Lower leg skin (tissue), 4 donors: ENCODE results near the gene GCNT4. TPM values are rescaled to one million over a fixed set of nuclear protein-coding genes. Genes with fewer than 3 reads are reported as not detected.
"Not testable (repeated sequence)": the region's sequence is repeated elsewhere in the genome, so short reads cannot be mapped to it uniquely, and the experiment has no call there.

Experiments used
- DNase-seq, 2 donors: peaks; one replicate each; pipeline ENCODE4 v3.0.0-alpha.2; 2019; ENCODE audit warnings: low spot score in 2 of 2
- H3K4me3 ChIP-seq: fragments of 200-600 bp; sonication (generic); 2 replicates; pipeline ENCODE4 v1.5.1; 2017; ENCODE audit warnings: mild to moderate bottlenecking, low read depth; ENCODE audit not compliant: poor library complexity, severe bottlenecking
- POLR2A ChIP-seq, 2 donors: fragments of 450-650 bp; IDR thresholded peaks; one replicate each; pipeline ENCODE4 v1.6.1; 2016 to 2017; ENCODE audit warnings: antibody characterized with exemption in 2 of 2, mild to moderate bottlenecking in 1 of 2, moderate library complexity in 1 of 2
- WGBS, 2 donors: methylation state at CpG; one replicate each; pipeline ENCODE4 v1.1.5; 2018; 5-methylcytosine and 5-hydroxymethylcytosine counted together
- intact Hi-C: fragments of 100-400 bp; cut with DNase I; formaldehyde crosslinking; loops from one replicate; pipeline ENCODE4 v1.15.0; 2023; ENCODE audit warnings: low total_unique reads
- total RNA-seq, 4 donors: library from RNA; depleted of rRNA; stranded (reverse); fragments of >200 nt; gene quantifications; one replicate each; pipeline ENCODE4 v1.1.0, GENCODE V29; 2016
- TF ChIP-seq, protein P1 (sequence below), 3 donors: fragments of 450-650 bp; IDR thresholded peaks; one replicate each; pipeline ENCODE4 v1.5.1; 2016; ENCODE audit warnings: antibody characterized with exemption in 3 of 3, mild to moderate bottlenecking in 3 of 3, moderate library complexity in 2 of 3

GCNT4 gene, protein sequence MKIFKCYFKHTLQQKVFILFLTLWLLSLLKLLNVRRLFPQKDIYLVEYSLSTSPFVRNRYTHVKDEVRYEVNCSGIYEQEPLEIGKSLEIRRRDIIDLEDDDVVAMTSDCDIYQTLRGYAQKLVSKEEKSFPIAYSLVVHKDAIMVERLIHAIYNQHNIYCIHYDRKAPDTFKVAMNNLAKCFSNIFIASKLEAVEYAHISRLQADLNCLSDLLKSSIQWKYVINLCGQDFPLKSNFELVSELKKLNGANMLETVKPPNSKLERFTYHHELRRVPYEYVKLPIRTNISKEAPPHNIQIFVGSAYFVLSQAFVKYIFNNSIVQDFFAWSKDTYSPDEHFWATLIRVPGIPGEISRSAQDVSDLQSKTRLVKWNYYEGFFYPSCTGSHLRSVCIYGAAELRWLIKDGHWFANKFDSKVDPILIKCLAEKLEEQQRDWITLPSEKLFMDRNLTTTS
- 1 to 10 TPM; 2.6 to 5.5 (median 3.5) TPM for total RNA-seq

DNA sequence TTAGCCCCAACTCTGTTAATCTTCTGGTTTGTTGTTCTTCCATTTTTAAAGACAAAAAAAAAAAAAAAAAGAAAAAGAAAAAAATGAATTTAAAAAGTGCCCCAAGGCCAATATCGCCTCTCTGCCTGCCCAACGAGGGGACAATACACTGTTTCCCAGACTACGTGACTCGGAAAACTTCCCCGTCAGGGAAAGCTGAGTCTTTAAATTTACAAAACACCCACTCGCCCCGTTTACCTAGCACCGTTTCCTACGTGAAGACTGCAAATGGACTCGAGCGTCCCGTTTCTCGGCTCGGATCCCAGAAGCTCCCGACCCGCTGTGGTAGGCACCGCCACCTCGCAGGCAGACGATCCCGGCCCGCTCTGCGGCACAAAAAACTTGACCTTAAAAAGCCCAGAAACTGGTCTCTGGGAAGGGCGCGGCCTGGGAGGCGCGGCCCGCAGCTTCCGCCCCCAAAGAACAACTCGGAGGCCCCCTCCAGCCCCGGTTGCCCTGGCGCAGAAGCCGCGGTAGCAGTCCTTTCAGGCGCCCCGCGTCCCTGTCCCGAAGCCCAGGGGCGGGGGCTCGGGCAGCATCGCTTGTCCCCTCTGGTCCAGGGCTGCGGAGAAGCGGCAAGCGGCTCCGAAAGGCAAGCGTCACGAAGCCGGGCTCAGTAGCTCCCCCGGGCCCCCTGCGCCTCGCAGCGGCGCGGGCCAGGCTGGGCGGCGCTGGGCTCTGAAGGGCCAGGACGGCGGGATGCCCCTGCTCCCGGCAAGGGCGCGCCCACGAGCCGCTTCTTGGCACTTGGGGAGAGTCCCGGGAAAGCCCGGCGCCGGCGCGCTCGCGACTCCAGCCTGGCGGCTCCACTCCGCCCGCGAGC is at the start of gene GCNT4:
Gene GCNT4, minus strand, starts transcription at position 367 of the 862 bp plus-strand sequence. CDS start 22,521 bp downstream, outside the sequence.
- DNase-seq = no peak
- intact Hi-C loops = loop anchor here (10.0 kb wide), 1 partner anchor 182 kb away; the partner anchor contains the start of gene ANKRD31
- WGBS, 2 donors = 1 to 2% methylated on average over 22 to 39 of the region's 74 CpGs
- peak within 1 kb of the TSS; percentile 56 for H3K4me3 ChIP-seq
- TF ChIP-seq, protein P1, sequence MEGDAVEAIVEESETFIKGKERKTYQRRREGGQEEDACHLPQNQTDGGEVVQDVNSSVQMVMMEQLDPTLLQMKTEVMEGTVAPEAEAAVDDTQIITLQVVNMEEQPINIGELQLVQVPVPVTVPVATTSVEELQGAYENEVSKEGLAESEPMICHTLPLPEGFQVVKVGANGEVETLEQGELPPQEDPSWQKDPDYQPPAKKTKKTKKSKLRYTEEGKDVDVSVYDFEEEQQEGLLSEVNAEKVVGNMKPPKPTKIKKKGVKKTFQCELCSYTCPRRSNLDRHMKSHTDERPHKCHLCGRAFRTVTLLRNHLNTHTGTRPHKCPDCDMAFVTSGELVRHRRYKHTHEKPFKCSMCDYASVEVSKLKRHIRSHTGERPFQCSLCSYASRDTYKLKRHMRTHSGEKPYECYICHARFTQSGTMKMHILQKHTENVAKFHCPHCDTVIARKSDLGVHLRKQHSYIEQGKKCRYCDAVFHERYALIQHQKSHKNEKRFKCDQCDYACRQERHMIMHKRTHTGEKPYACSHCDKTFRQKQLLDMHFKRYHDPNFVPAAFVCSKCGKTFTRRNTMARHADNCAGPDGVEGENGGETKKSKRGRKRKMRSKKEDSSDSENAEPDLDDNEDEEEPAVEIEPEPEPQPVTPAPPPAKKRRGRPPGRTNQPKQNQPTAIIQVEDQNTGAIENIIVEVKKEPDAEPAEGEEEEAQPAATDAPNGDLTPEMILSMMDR (IDR thresholded peaks at IDR 0.05) = no peak
- no peak for TF ChIP-seq POLR2A (IDR thresholded peaks at IDR 0.05)

DNA sequence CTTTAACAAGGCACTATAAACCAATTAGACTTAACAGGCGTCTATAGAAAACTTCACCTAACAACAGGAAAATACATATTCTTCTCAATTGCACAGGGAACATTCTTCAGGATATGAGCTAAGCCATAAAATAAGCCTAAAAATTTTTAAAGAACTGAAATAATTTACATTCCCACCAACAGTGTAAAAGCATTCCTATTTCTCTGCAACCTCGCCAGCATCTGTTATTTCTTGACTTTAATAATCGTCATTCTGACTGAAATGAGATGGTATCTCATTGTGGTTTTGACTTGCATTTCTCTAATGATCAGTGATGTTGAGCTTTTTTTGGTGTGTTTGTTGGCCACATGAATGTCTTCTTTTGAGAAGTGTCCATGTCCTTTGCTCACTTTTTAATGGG is 43.6 kb upstream of the GCNT4 start:
- intact Hi-C loops, DNase-seq, H3K4me3 ChIP-seq: not testable (repeated sequence)
- WGBS, 2 donors = 39 to 49% methylated on average over 3 of the region's 3 CpGs

DNA sequence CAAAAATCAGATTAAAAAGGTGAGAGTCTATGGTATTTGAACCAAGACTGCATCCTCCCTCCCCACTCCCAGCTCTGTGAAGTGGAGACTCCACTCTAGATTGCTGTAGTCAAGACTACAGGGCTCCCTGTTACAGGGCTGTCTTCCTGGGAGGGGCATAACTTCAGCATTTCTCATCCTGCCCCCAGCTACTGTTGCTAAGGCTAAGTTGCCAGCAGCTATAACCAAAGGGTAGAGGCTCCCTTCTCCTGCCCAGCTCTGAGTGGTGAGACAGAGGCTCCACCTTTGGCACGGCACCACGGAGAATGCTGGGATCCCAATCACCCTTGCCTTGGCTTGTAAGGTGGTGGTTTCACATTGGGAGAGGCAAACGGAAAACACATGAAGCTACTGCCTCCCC is 39.2 kb upstream of the GCNT4 start:
- TF ChIP-seq POLR2A (IDR thresholded peaks at IDR 0.05) = no peak
- TF ChIP-seq, protein P1 (IDR thresholded peaks at IDR 0.05) = no peak
- intact Hi-C loops = no loop called here
- no peak overlapping the region for H3K4me3 ChIP-seq
- WGBS, 2 donors = 16 to 44% methylated on average over 2 to 3 of the region's 3 CpGs
- DNase-seq = no peak

- 79 to 83% methylated on average over 1 of the region's 1 CpG for WGBS, 2 donors
- DNase-seq = no peak
- TF ChIP-seq, protein P1 (IDR thresholded peaks at IDR 0.05) = no peak
- no peak for TF ChIP-seq POLR2A (IDR thresholded peaks at IDR 0.05)
- intact Hi-C loops = no loop called here
- H3K4me3 ChIP-seq = no peak overlapping the region
These were observed 37.3 kb upstream of the GCNT4 start for GRCh38 chr5:75089662-75090061.

DNA sequence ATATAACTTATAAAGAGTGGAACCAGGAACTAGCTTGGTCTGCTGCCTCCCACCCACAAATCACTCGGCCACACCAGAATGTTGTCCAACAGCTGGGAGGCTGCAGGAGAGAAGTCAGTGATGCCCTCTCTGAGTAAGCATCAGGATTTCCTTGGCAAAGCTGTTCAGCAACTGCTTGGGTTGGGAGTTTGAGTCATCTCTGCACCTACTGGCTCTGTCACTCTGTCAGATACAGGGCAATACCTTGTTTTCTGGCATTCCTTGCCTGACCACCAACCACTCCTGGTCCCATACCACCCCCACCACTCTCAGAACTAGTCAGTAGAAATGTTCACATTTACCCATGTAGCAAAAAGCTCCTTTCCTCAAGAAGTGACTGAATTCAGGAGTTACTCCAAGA is 36.8 kb upstream of the GCNT4 start:
- no peak for DNase-seq
- 73 to 89% methylated on average over 1 of the region's 1 CpG for WGBS, 2 donors
- no peak for TF ChIP-seq POLR2A (IDR thresholded peaks at IDR 0.05)
- TF ChIP-seq, protein P1 (IDR thresholded peaks at IDR 0.05) = no peak
- intact Hi-C loops = no loop called here
- no peak overlapping the region for H3K4me3 ChIP-seq

GRCh38 chr5:75088648-75089047 is 36.3 kb upstream of the GCNT4 start:
- TF ChIP-seq, protein P1 (IDR thresholded peaks at IDR 0.05) = no peak
- no peak for TF ChIP-seq POLR2A (IDR thresholded peaks at IDR 0.05)
- DNase-seq = no peak
- 86 to 90% methylated on average over 3 of the region's 3 CpGs for WGBS, 2 donors

More at GRCh38 chr5:75088648-75089047, 36.3 kb upstream of the GCNT4 start:
- intact Hi-C loops = no loop called here
- no peak overlapping the region for H3K4me3 ChIP-seq
